Thoracic aorta (tissue), 2 donors: ENCODE data around the gene CFAP20DC. TPM values are rescaled to one million over a fixed set of nuclear protein-coding genes. Genes with fewer than 3 reads are reported as not detected.

Experiments used
- ATAC-seq: fragments of 150-250 bp; one replicate; pipeline ENCODE4 v1.8.0; 2017; ENCODE audit warnings: low read depth; ENCODE audit not compliant: insufficient number of reproducible peaks, low FRiP score
- DNase-seq: peaks from one replicate; pipeline ENCODE4 v3.0.0-alpha.2; 2020; ENCODE audit warnings: low spot score
- H3K27ac ChIP-seq, 2 donors: fragments of 200-600 bp; sonication (generic); 1 replicate in 1 of 2; 2 replicates in 1 of 2; pipeline ENCODE4 v1.5.1; 2016; ENCODE audit warnings: mild to moderate bottlenecking in 2 of 2, moderate library complexity in 2 of 2
- H3K27me3 ChIP-seq: fragments of 200-600 bp; sonication (generic); replicated peaks from 2 replicates; pipeline ENCODE4 v1.6.0; 2016; ENCODE audit warnings: mild to moderate bottlenecking; ENCODE audit not compliant: insufficient read depth
- H3K36me3 ChIP-seq: fragments of 200-600 bp; sonication (generic); one replicate; pipeline ENCODE4 v1.5.1; 2016
- H3K4me1 ChIP-seq, 2 donors: fragments of 200-600 bp; sonication (generic); 1 replicate in 1 of 2; 2 replicates in 1 of 2; pipeline versions ENCODE4 v1.5.1 to v1.6.0; 2016; ENCODE audit warnings: low read depth in 2 of 2, mild to moderate bottlenecking in 1 of 2; ENCODE audit not compliant: control insufficient read depth in 1 of 2
- H3K4me3 ChIP-seq: fragments of 200-600 bp; sonication (generic); 2 replicates; pipeline ENCODE4 v1.5.1; 2016; ENCODE audit warnings: mild to moderate bottlenecking
- H3K9me3 ChIP-seq: fragments of 200-600 bp; sonication (generic); 2 replicates; pipeline ENCODE4 v1.5.1; 2016
- total RNA-seq, 2 donors: library from RNA; depleted of rRNA; stranded (reverse); fragments of >200 nt; gene quantifications; one replicate each; pipeline versions ENCODE4 v1.1.0 to v1.2.3, GENCODE V29; 2016
- TF ChIP-seq, protein P1 (sequence below): fragments of 200-600 bp; sonication (generic); IDR thresholded peaks from one replicate; pipeline ENCODE4 v1.5.1; 2019; ENCODE audit warnings: antibody characterized with exemption

CFAP20DC gene
- total RNA-seq, 2 donors from 2014 or later = not detected

GRCh38 chr3:59084583-59084982 lies 34.8 kb upstream of the CFAP20DC start:
- no peaks in the 10 kb centered on the region for H3K27me3 ChIP-seq
- H3K27ac ChIP-seq = no peak overlapping the region
- H3K4me3 ChIP-seq = no peak overlapping the region
- DNase-seq (no peak), ATAC-seq (no peak)
- H3K9me3 ChIP-seq = no peaks in the 10 kb centered on the region
- H3K4me1 ChIP-seq = no peaks in the 10 kb centered on the region
- TF ChIP-seq, protein P1, sequence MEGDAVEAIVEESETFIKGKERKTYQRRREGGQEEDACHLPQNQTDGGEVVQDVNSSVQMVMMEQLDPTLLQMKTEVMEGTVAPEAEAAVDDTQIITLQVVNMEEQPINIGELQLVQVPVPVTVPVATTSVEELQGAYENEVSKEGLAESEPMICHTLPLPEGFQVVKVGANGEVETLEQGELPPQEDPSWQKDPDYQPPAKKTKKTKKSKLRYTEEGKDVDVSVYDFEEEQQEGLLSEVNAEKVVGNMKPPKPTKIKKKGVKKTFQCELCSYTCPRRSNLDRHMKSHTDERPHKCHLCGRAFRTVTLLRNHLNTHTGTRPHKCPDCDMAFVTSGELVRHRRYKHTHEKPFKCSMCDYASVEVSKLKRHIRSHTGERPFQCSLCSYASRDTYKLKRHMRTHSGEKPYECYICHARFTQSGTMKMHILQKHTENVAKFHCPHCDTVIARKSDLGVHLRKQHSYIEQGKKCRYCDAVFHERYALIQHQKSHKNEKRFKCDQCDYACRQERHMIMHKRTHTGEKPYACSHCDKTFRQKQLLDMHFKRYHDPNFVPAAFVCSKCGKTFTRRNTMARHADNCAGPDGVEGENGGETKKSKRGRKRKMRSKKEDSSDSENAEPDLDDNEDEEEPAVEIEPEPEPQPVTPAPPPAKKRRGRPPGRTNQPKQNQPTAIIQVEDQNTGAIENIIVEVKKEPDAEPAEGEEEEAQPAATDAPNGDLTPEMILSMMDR = no peak
- no peaks in the 10 kb centered on the region for H3K36me3 ChIP-seq

GRCh38 chr3:59082106-59082505 lies 32.3 kb upstream of the CFAP20DC start:
- DNase-seq (no peak), ATAC-seq (no peak)
- no peak overlapping the region for H3K4me3 ChIP-seq
- no peaks in the 10 kb centered on the region for H3K4me1 ChIP-seq
- no peaks in the 10 kb centered on the region for H3K9me3 ChIP-seq
- TF ChIP-seq, protein P1 = no peak
- no peak overlapping the region for H3K27ac ChIP-seq
- H3K27me3 ChIP-seq = no peaks in the 10 kb centered on the region
- H3K36me3 ChIP-seq = no peaks in the 10 kb centered on the region

DNA sequence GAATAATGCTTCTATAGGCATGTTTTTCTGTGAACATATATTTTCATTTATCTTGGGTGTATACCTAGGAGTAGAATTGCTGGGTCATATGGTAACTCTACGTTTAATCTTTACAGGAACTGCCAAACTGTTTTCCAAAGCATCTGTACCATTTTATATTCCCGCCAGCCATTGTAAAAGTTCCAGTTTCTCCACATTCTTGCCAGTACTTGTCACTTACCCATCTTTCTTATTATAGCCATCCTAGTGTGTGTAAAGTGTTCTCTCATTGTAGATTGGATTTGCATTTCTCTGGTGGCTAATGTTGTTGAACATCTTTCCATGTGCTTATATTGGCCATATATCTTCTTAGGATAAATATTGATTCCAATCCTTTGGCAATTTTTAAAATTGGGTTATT lies 31.2 kb upstream of the CFAP20DC start:
- Histone ChIP-seq H3K27me3 (no peaks in the 10 kb centered on the region), H3K4me3 (no peak overlapping the region), H3K27ac (no peak overlapping the region), H3K4me1 (no peaks in the 10 kb centered on the region), H3K9me3 (no peaks in the 10 kb centered on the region), H3K36me3 (no peaks in the 10 kb centered on the region)
- ATAC-seq (no peak), DNase-seq (no peak)
- TF ChIP-seq, protein P1 = no peak

- no peak overlapping the region for H3K4me3 ChIP-seq
- TF ChIP-seq, protein P1 = no peak
- H3K9me3 ChIP-seq = no peaks in the 10 kb centered on the region
- H3K27me3 ChIP-seq = no peaks in the 10 kb centered on the region
- no peaks in the 10 kb centered on the region for H3K36me3 ChIP-seq
- H3K27ac ChIP-seq = no peak overlapping the region
- H3K4me1 ChIP-seq = no peaks in the 10 kb centered on the region
- ATAC-seq (no peak), DNase-seq (no peak)
Measured at GRCh38 chr3:59079962-59080361, 30.1 kb upstream of the CFAP20DC start.

DNA sequence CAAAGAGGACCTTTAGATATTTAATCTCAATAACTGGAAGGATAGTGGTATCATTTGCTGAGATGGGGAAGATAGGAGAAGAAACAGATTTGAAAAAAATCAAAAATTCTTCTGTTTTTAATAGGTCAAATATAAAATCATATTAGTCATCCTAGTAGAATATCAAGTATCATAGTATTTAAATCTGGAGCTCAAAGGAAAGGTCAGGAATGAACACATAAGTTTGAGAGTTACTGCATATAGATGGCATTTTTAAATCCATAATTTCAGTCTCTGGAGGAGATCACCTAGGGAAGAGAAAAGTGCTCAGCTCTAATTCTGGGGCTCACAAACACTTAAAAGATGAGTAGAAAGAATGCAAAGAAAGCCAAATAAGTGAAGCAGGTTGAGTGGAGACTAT lies 24.9 kb upstream of the CFAP20DC start:
- H3K4me1 ChIP-seq = no peaks in the 10 kb centered on the region

More for the DNA sequence above, 24.9 kb upstream of the CFAP20DC start:
- no peaks in the 10 kb centered on the region for H3K27me3 ChIP-seq
- no peaks in the 10 kb centered on the region for H3K9me3 ChIP-seq
- DNase-seq = no peak
- H3K27ac ChIP-seq = no peak overlapping the region
- no peak overlapping the region for H3K4me3 ChIP-seq
- TF ChIP-seq, protein P1 = no peak
- ATAC-seq = no peak
- H3K36me3 ChIP-seq = no peaks in the 10 kb centered on the region
